DOHH2 (cell line): ENCODE results near the gene PPP1R8.

Experiments used
- CTCF ChIP-seq: fragments of 200-600 bp; sonication (generic); IDR thresholded peaks from one replicate; pipeline ENCODE4 v1.5.1; 2014; ENCODE audit warnings: antibody characterized with exemption, mild to moderate bottlenecking, low read depth, low read length; ENCODE audit not compliant: poor library complexity, severe bottlenecking
- EZH2phosphoT487 ChIP-seq: fragments of 200-600 bp; sonication (generic); IDR thresholded peaks from 2 replicates; pipeline ENCODE4 v1.6.1; 2017; ENCODE audit warnings: borderline replicate concordance, mild to moderate bottlenecking, antibody characterized with exemption, low read length, moderate library complexity, mixed read lengths

GRCh38 chr1:27886744-27887143 lies 56.2 kb downstream of the PPP1R8 start:
- no peak for TF ChIP-seq CTCF
- no peak for TF ChIP-seq EZH2phosphoT487
